Measurements from ENCODE around the gene LITAF. TPM values are rescaled to one million over a fixed set of nuclear protein-coding genes. Genes with fewer than 3 reads are reported as not detected.
"Not testable (repeated sequence)": the region's sequence is repeated elsewhere in the genome, so short reads cannot be mapped to it uniquely, and the experiment has no call there.

Gene LITAF
- total RNA-seq, 1 donor from 2014 or later, result 121 TPM

- no peak for DNase-seq (ENCODE audit: low spot score)
Observed at GRCh38 chr16:11517961-11518360, 68.8 kb downstream of the LITAF start.

DNA sequence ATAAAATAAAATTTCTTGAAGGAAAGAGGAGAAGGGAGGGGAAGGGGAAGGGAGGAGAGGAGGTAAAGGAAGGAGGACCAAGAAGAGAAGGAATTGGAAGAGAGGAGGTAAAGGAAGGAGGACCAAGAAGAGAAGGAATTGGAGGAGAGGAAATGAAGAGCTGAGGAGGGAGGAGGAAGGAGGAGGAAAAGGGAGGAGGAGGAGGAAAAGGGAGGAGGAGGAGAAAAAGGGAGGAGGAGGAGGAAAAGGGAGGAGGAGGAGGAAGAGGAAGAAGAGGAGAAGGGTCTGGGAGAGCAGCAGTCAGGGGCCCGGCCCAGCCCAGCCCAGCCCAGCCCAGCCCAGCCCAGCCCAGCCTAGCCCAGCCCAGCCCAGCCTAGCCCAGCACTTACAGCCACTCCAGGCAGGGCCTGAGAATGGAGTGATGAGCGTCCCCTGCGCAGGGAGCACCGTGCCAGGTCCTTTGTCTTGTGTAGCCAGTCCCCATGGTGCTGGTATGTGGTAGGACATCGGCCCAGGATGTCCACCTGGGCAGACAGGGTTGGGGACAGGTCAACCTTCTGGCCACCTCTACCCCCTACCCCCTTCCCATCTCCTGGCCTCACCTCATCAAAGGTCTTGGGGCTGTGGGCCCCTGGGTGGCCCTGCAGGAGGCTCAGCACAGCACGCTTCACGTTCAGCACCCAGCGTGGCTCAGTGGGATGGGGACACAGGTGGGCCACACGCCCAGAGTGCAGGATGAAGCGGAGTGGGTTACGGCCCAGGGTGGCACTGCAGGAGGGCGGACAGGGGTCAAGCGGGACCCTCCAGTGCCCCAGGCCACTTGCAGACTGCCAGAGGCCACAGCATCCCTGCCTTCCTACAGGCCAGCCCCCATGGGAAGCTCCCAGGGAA, 70.9 kb downstream of the LITAF start:
- no peak for DNase-seq (ENCODE audit: low spot score)

DNA sequence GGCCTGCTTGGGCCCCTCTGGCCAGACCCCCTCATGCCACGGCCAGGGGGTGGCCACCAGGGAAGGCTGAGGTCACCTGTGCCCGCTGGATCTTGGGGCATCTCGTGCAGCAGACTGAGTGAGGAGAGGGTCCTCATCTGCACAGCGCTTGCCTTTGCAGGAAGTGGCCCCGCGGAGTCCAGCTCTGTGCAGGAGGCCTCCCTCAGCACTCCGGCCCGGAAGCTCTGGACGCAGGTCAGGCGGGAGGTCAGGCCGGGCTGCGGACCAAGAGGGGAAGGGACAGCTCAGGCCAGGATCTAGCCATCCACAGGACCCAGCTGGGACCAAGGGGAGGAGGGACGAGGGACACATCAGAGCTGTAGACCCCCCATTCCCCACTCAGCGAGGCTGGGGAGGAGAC, 72.4 kb downstream of the LITAF start:
- no peak for DNase-seq (ENCODE audit: low spot score)

DNA sequence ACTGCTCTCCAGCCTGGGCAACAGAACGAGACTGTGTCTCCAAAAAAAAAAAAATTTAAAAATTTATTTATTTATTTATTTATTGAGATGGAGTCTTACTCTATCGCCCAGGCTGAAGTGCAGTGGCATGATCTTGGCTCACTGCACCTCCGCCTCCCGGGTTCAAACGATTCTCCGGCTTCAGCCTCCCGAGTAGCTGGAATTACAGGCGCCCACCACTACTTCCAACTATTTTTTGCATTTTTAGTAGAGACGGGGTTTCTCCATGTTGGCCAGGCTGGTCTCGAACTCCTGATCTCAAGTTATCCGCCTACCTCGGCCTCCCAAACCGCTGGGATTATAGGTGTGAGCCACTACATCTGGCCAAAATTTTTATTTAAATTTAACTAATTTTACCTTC, 73.4 kb downstream of the LITAF start:
- not testable (repeated sequence) for DNase-seq (ENCODE audit: low spot score)

GRCh38 chr16:11511801-11512200, 74.9 kb downstream of the LITAF start:
- no peak for DNase-seq (ENCODE audit: low spot score)

DNA sequence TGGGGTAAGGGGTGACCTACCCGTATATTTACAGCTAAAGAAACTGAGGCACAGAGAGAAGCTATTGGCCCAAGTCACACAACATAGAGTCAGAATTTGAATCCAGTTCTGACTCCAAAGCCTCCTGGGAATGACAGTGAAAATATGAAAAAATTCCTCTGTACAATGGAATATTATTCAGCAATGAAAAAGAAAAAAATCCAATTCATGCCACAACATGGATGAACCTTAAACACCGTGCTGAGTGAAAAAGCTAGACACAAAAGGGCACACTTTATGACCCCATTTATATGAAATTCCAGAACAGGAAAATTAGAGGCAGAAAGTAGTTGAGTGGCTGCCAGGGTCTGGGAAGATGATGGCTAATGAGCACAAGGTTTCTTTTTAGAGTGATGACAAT, 75.4 kb downstream of the LITAF start:
- no peak for DNase-seq (ENCODE audit: low spot score)

- DNase-seq (ENCODE audit: low spot score), result no peak
Observed at GRCh38 chr16:11510178-11510973, 76.3 kb downstream of the LITAF start.

DNA sequence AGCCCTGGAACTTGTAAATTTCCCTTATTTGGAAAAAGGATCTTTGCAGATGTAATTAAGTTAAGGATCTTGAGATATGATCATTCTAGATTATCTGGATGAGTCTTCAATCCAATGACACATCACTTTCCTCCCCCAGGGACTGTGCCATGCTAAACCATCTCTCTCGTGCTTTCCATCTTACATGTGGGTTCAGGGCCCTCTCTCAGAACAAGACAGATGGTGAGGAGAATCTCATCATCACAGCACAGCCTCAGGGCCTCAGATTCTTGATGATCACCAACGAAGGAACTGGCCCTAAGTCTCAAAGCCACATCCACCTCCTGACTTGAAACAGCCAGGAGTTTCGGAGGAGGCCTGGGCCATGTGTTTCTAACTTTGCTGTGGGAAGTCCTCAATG, 78.7 kb downstream of the LITAF start:
- no peak for DNase-seq (ENCODE audit: low spot score)

GRCh38 chr16:11507350-11507749, 79.4 kb downstream of the LITAF start:
- no peak for DNase-seq (ENCODE audit: low spot score)

GRCh38 chr16:11506741-11507305, 79.9 kb downstream of the LITAF start:
- no peak for DNase-seq (ENCODE audit: low spot score)

DNA sequence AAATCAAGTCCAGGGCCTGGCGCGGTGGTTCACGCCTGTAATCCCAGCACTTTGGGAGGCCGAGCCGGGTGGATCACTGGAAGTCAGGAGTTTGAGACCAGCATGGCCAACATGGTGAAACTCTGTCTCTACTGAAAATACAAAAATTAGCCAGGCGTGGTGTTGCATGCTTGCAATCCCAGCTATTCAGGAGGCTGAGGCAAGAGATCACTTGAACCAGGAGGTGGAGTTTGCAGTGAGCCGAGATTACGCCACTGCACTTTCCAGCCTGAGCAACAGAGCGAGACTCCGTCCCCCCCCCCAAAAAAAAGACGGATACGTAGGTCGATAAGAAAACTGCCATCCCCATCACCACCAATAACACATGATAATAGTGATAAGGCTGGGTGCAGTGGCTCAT, 82.5 kb downstream of the LITAF start:
- DNase-seq (ENCODE audit: low spot score), result not testable (repeated sequence)

DNA sequence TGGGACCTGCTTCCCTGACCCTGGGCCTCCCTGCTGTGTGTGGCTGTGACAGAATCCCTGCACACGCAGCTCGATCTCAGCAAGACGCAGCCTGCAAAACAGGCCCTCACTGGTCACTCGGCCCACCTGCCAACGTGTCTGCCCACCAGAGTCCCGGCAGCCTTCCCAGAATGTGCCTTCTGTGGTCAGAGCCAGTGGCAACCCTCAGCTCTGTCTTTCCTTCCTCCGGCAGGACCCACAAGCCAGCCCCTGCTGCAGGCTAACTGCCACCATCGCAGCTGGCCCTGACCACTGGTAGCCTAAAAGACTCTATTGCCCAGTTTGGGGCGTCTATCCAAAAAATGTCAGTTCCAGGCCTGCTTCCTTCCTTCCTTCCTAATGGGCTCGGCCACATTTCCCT, 83.2 kb downstream of the LITAF start:
- no peak for DNase-seq (ENCODE audit: low spot score)

- DNase-seq (ENCODE audit: low spot score), result no peak
Observed at GRCh38 chr16:11502239-11502638, 84.5 kb downstream of the LITAF start.

- DNase-seq (ENCODE audit: low spot score), result no peak
Observed at GRCh38 chr16:11501632-11502031, 85.1 kb downstream of the LITAF start.

GRCh38 chr16:11500700-11501346, 85.9 kb downstream of the LITAF start:
- no peak for DNase-seq (ENCODE audit: low spot score)

DNA sequence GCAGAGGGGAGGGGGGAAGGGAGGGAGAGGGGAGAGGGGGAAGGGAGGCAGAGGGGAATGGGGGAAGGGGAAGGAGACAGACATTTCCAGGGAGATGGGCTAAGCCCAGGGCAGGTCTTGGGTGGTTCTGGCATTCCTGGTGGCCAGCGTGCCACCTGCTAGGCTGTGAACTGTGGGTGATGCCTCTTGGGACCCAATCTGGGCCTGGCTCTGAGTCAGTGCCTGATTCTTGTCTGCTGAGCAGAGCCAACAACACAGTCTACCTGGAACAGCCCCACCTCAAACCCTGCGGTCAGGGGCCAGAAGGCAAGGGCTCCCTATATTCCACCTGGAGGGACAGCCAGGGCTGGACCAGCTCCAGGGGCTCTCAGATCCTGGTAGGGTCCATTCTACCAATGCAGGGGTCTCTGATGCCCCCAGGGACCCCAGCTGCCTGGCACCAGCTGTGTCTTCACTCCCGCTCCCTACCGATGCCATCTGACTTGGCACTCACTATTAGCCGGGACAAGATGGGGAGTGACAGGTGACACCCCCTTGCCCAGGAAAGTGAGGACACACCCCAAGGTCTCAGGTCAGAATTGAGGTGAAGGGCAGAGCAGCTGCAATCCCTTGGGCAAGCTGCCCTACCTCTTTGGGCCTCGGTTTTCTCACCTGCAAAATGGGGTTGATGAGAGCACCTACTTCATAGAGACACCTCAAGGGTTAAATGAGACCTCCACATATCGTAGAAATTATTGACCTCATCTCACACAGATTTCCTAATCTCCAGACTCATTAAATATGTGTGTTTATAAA, 87.2 kb downstream of the LITAF start:
- no peak for DNase-seq (ENCODE audit: low spot score)

DNA sequence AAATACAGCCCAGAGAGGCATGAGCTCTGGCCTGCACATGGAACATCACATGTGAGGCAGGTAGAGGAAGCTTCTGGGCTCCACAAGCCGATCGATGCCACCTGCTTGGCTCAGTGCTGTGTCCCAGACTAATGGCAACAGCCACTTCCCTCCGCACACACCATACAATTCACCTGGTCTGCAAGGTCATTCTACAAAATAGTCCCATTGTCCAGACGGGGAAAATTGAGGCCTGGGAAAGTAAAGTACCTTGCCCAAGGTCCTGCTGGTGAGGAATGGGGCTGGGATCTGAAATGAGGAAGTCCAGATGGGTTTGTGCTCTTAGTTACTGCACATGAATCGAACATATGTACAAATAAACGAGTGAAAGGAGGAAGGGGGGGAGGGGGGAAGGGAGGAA, 88.0 kb downstream of the LITAF start:
- DNase-seq (ENCODE audit: low spot score), result no peak

DNA sequence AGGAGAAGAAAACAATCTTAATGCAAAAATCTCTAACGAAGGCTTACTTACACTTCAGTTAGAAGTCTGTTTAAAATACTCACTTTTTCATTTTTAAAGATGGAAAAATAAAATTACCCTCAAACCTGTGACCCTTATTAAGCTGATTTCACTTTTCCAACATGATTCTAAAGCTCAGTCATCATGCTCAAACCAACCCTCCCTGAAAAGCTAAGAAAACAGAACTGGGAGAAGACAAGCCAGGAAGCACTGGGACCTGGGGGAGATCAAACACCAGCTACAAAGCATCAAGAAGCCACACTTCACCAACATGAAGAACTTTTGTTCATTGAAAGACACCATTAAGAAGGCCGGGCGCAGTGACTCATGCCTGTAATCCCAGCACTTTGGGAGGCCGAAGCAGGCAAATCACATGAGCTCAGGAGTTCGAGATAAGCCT, 88.8 kb downstream of the LITAF start:
- no peak for DNase-seq (ENCODE audit: low spot score)

Data from mucosa of gallbladder (tissue), 1 donor.